Measurements from ENCODE around the gene FAM163B. TPM values are rescaled to one million over a fixed set of nuclear protein-coding genes. Genes with fewer than 3 reads are reported as not detected.

FAM163B gene
- total RNA-seq, 3 donors from 2014 or later (not counting 1 experiment from before 2014, with no cell fraction given), result not detected

GRCh38 chr9:133645021-133645765 lies 36.0 kb upstream of the FAM163B start:
- H3K4me1 Mint-ChIP-seq, result no peaks in the 10 kb centered on the region
- Histone ChIP-seq H3K27ac (ENCODE audit: low read length) (no peak overlapping the region), H3K4me1 (ENCODE audit: control insufficient read depth, insufficient read depth, low read length) (no peaks in the 10 kb centered on the region), H3K27me3 (ENCODE audit: control insufficient read depth, insufficient read depth, low read length) (no peaks in the 10 kb centered on the region), H3K4me3 (ENCODE audit: low read length) (no peak overlapping the region), H3K9me3 (ENCODE audit: control insufficient read depth, insufficient read depth, low read length) (no peaks in the 10 kb centered on the region), H3K36me3 (ENCODE audit: control insufficient read depth, insufficient read depth, low read length) (no peaks in the 10 kb centered on the region)
- no peak overlapping the region for H3K4me3 Mint-ChIP-seq
- H3K9me3 Mint-ChIP-seq, result no peaks in the 10 kb centered on the region
- H3K27ac Mint-ChIP-seq, result no peak overlapping the region
- peaks cover 11 to 16% of the 10 kb centered on the region in 2 donors for H3K27me3 Mint-ChIP-seq (ENCODE audit: low read depth in 2 of 2)
- 38% methylated on average over 10 of the region's 10 CpGs for WGBS (ENCODE audit: insufficient coverage)
- ATAC-seq, result no peak
- TF ChIP-seq CTCF (IDR thresholded peaks at IDR 0.05), result no peak
- DNase-seq, result no peak
- H3K36me3 Mint-ChIP-seq, result no peaks in the 10 kb centered on the region
- intact Hi-C loops (cut with micrococcal nuclease), result no loop called here

DNA sequence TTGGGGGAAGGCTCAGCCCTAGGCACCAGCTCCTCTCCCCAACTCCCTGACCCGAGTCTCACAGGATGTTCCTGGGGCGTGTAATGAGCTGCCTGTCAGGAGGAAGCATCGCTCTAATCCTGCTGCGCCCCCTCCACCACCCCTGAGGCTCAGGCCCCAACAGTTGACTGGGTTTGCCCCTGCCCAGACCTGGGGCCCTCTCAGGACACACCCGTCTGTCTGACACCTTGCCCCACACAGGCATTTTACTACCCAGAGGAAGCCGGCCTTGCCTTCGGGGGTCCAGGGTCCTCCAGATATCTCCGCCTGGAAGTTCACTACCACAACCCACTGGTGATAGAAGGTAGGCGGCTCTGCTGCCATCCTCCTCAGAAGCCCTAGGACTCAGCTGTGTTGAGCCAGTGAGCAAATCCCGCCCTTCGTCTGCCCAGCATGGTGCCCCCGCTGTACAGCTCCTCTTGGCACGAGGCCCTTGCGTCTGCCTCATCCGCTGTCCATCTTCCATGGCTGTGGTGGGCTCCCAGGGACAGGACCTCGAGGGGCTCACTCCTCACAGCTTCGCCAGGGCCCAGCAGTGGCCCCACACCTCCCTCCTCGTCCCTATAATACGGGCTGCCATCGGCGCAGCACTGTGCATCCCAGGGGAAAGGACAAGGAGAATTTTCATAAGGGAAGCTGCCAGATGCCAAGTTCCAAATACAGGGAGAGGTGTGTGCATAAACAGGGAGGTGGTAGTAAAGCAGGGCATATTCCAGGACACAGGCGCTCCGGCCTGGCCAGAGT lies 35.0 kb upstream of the FAM163B start:
- 93% methylated on average over 23 of the region's 23 CpGs for WGBS (ENCODE audit: insufficient coverage)
- Mint-ChIP-seq H3K27me3 (ENCODE audit: low read depth in 2 of 2) (peaks cover 11% of the 10 kb centered on the region in 2 donors), H3K9me3 (no peaks in the 10 kb centered on the region), H3K36me3 (no peaks in the 10 kb centered on the region), H3K4me3 (no peak overlapping the region), H3K27ac (no peak overlapping the region), H3K4me1 (no peaks in the 10 kb centered on the region)
- DNase-seq (no peak), ATAC-seq (no peak)
- Histone ChIP-seq H3K36me3 (ENCODE audit: control insufficient read depth, insufficient read depth, low read length) (no peaks in the 10 kb centered on the region), H3K27ac (ENCODE audit: low read length) (no peak overlapping the region), H3K4me3 (ENCODE audit: low read length) (no peak overlapping the region), H3K4me1 (ENCODE audit: control insufficient read depth, insufficient read depth, low read length) (no peaks in the 10 kb centered on the region), H3K27me3 (ENCODE audit: control insufficient read depth, insufficient read depth, low read length) (no peaks in the 10 kb centered on the region), H3K9me3 (ENCODE audit: control insufficient read depth, insufficient read depth, low read length) (no peaks in the 10 kb centered on the region)
- intact Hi-C loops (cut with micrococcal nuclease), result no loop called here
- no peak for TF ChIP-seq CTCF (IDR thresholded peaks at IDR 0.05)

- no peak for DNase-seq
- Histone ChIP-seq H3K36me3 (ENCODE audit: control insufficient read depth, insufficient read depth, low read length) (no peaks in the 10 kb centered on the region), H3K27ac (ENCODE audit: low read length) (no peak overlapping the region), H3K4me3 (ENCODE audit: low read length) (no peak overlapping the region), H3K27me3 (ENCODE audit: control insufficient read depth, insufficient read depth, low read length) (no peaks in the 10 kb centered on the region), H3K4me1 (ENCODE audit: control insufficient read depth, insufficient read depth, low read length) (no peaks in the 10 kb centered on the region), H3K9me3 (ENCODE audit: control insufficient read depth, insufficient read depth, low read length) (no peaks in the 10 kb centered on the region)
- H3K4me1 Mint-ChIP-seq, result no peaks in the 10 kb centered on the region
- H3K9me3 Mint-ChIP-seq, result no peaks in the 10 kb centered on the region
- peaks cover 11% of the 10 kb centered on the region in 2 donors for H3K27me3 Mint-ChIP-seq (ENCODE audit: low read depth in 2 of 2)
- H3K4me3 Mint-ChIP-seq, result no peak overlapping the region
- intact Hi-C loops (cut with micrococcal nuclease), result no loop called here
- ATAC-seq, result no peak
- no peak overlapping the region for H3K27ac Mint-ChIP-seq
- TF ChIP-seq CTCF (IDR thresholded peaks at IDR 0.05), result no peak
- H3K36me3 Mint-ChIP-seq, result no peaks in the 10 kb centered on the region
- 89% methylated on average over 20 of the region's 20 CpGs for WGBS (ENCODE audit: insufficient coverage)
These were observed 34.2 kb upstream of the FAM163B start for GRCh38 chr9:133643362-133643755.
